Psoas muscle (tissue), 8 donors: ENCODE results near the gene RBM26. TPM values are rescaled to one million over a fixed set of nuclear protein-coding genes. Genes with fewer than 3 reads are reported as not detected.

Source experiments
- ATAC-seq, 4 donors: fragments of 200-7000 bp; cut with Tn5 transposase; one replicate each; pipeline ENCODE4 v1.9.1; 2020; ENCODE audit warnings: moderate library complexity in 3 of 4, mild to moderate bottlenecking in 2 of 4
- DNase-seq, 2 donors: peaks; one replicate each; pipeline ENCODE4 v3.0.0-alpha.2; 2020
- H3K27ac ChIP-seq: fragments of 200-600 bp; one replicate; pipeline ENCODE4 v1.8.0; 2022
- H3K27me3 ChIP-seq, 3 donors: fragments of 200-600 bp in 1 of 3; one replicate each; pipeline versions ENCODE4 v1.6.1 to v1.8.0; 2013 to 2022; ENCODE audit warnings: low read length in 2 of 3, mild to moderate bottlenecking in 2 of 3, moderate library complexity in 1 of 3; ENCODE audit not compliant: insufficient read depth in 3 of 3
- H3K36me3 ChIP-seq, 2 donors: fragments of 200-600 bp in 1 of 2; one replicate each; pipeline versions ENCODE4 v1.6.1 to v1.8.0; 2013 to 2022; ENCODE audit warnings: low read depth in 1 of 2, mild to moderate bottlenecking in 1 of 2, moderate library complexity in 1 of 2; ENCODE audit not compliant: insufficient read depth in 1 of 2
- H3K4me1 ChIP-seq: fragments of 200-600 bp; one replicate; pipeline ENCODE4 v1.8.0; 2022
- H3K4me3 ChIP-seq: fragments of 200-600 bp; one replicate; pipeline ENCODE4 v1.8.0; 2022; ENCODE audit warnings: mild to moderate bottlenecking
- H3K9me3 ChIP-seq: fragments of 200-600 bp; one replicate; pipeline ENCODE4 v1.8.0; 2022
- WGBS, 3 donors: extraction: QIAGEN DNeasy Blood & Tissue Kit; methylation state at CpG; one replicate each; pipeline versions ENCODE4 v1.1.6 to v1.1.7; 2013; 5-methylcytosine and 5-hydroxymethylcytosine counted together
- intact Hi-C, 2 donors: fragments of 100-400 bp; cut with DNase I; formaldehyde crosslinking; loops; one replicate each; pipeline versions ENCODE4 v1.11.0 to v1.14.2; 2022
- polyA plus RNA-seq, 3 donors: library from polyadenylated mRNA; stranded (reverse); fragments of 200-250 nt; gene quantifications; one replicate each; pipeline ENCODE4 v1.2.3, GENCODE V29; 2013
- total RNA-seq, 4 donors: library from RNA; stranded (reverse); fragmentation: NEBNext Ultra II Directional in 2 of 4; extraction: Animal tissue kit (Norgen Biotek cat#: 25700) in 2 of 4; gene quantifications; one replicate each; pipeline versions ENCODE4 v1.2.1 to v1.2.4, GENCODE V29; 2021 to 2023
- TF ChIP-seq, protein P1 (sequence below): fragments of 200-600 bp; IDR thresholded peaks from one replicate; pipeline ENCODE4 v1.8.0; 2022; ENCODE audit warnings: antibody characterized with exemption
- donor health status: healthy with polysubstance abuse.
- donor health status: DM: no; HTN: no; CAD: no; lungs with moderate emphysema.
- donor health status: Bipolar disorder and iron deficiency.
- donor health status: healthy.
- donor health status: DM: yes; HTN: yes; CAD: no.
- donor health status: DM: no; HTN: no; CAD: no.
- donor health status: DM: no; HTN: no; CAD: no.
- donor health status: DM: yes; HTN: yes; CAD: no.

RBM26 gene
- total and polyA plus RNA-seq, 7 donors: 9.6 to 36.5 (median 23.7) TPM

DNA sequence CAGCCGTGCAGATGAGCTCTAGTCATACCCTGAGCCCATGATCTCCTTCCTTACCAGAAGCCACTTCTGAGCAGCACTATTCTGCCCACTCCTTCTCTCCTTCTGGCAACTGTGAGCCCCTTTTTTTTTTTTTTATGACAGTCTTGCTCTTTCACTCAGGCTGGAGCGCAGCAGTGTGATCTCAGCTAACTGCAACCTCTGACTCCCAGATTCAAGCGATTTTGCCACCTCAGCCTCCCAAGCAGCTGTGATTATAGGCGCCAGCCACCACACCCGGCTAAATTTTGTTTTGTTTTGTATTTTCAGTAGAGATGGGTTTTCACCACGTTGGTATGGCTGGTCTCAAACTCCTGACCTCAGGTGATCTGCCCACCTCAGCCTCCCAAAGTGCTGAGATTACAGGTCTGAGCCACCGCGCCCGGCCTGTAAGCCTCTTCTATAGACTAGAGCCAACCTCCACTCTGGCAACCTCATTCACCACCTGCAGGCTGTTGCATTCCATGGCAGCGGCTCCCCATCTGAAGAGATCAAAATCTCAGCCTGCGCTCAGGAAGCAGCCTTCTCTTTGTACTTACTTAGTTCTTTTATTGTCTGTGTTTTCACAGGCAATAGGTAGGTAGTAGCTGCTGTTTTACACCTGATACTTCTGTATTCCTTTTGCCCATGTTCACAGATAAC, 40.1 kb upstream of the RBM26 start:
- WGBS, 3 donors: 84 to 85% (median 85%) methylated on average over 11 of the region's 11 CpGs
- H3K36me3 ChIP-seq: no peaks in the 10 kb centered on the region
- H3K27ac ChIP-seq: no peak overlapping the region
- intact Hi-C loops: no loop called here
- no peak overlapping the region for H3K4me3 ChIP-seq
- no peaks in the 10 kb centered on the region for H3K4me1 ChIP-seq
- no peak for ATAC-seq
- H3K9me3 ChIP-seq: no peaks in the 10 kb centered on the region
- no peaks in the 10 kb centered on the region for H3K27me3 ChIP-seq
- DNase-seq: no peak
- TF ChIP-seq, protein P1, sequence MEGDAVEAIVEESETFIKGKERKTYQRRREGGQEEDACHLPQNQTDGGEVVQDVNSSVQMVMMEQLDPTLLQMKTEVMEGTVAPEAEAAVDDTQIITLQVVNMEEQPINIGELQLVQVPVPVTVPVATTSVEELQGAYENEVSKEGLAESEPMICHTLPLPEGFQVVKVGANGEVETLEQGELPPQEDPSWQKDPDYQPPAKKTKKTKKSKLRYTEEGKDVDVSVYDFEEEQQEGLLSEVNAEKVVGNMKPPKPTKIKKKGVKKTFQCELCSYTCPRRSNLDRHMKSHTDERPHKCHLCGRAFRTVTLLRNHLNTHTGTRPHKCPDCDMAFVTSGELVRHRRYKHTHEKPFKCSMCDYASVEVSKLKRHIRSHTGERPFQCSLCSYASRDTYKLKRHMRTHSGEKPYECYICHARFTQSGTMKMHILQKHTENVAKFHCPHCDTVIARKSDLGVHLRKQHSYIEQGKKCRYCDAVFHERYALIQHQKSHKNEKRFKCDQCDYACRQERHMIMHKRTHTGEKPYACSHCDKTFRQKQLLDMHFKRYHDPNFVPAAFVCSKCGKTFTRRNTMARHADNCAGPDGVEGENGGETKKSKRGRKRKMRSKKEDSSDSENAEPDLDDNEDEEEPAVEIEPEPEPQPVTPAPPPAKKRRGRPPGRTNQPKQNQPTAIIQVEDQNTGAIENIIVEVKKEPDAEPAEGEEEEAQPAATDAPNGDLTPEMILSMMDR: no peak

GRCh38 chr13:79442706-79443105, 36.7 kb upstream of the RBM26 start:
- DNase-seq (no peak), ATAC-seq (no peak)
- H3K4me1 ChIP-seq: no peaks in the 10 kb centered on the region
- intact Hi-C loops: no loop called here
- TF ChIP-seq, protein P1: no peak
- H3K36me3 ChIP-seq: no peaks in the 10 kb centered on the region
- no peaks in the 10 kb centered on the region for H3K27me3 ChIP-seq
- no peak overlapping the region for H3K27ac ChIP-seq
- H3K4me3 ChIP-seq: no peak overlapping the region
- WGBS, 3 donors: 87 to 90% (median 88%) methylated on average over 3 of the region's 3 CpGs
- H3K9me3 ChIP-seq: no peaks in the 10 kb centered on the region

GRCh38 chr13:79442221-79442620, 36.2 kb upstream of the RBM26 start:
- intact Hi-C loops: no loop called here
- no peak for DNase-seq
- H3K27me3 ChIP-seq: no peaks in the 10 kb centered on the region
- H3K9me3 ChIP-seq: no peaks in the 10 kb centered on the region
- no peaks in the 10 kb centered on the region for H3K36me3 ChIP-seq
- TF ChIP-seq, protein P1: no peak
- WGBS, 3 donors: 70 to 80% (median 74%) methylated on average over 1 of the region's 1 CpG
- H3K27ac ChIP-seq: no peak overlapping the region
- ATAC-seq: no peak
- no peak overlapping the region for H3K4me3 ChIP-seq
- no peaks in the 10 kb centered on the region for H3K4me1 ChIP-seq

DNA sequence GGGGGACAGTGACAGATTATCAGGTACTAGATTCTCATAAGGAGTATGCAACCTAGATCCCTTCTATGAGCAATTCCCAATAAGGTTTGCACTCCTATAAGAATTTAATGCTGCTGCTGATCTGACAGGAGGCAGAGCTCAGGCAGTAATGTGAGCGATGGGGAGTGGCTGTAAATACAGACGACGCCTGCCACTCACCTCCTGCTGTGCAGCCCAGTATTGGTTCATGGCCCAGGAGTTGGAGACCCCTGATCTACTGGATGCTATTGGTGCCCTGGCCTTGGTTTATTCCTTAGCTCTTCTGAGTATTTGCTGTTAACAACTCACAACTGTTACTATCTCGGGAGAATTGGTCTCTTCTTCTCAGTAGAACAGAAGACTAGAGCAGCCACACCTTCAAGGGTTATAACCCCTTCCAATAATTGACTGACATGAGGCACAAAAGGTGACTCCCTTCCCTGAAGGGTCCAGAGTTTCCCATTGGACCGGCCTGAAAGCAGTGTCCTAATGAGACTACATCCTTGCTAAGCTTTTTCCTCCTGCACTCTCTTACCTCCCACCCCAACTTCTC, 35.0 kb upstream of the RBM26 start:
- H3K4me3 ChIP-seq: no peak overlapping the region
- DNase-seq (no peak), ATAC-seq (no peak)
- whole genome bisulfite sequencing, 3 donors: 80 to 83% (median 82%) methylated on average over 5 of the region's 5 CpGs
- intact Hi-C loops: no loop called here
- no peaks in the 10 kb centered on the region for H3K9me3 ChIP-seq
- no peaks in the 10 kb centered on the region for H3K27me3 ChIP-seq
- no peak overlapping the region for H3K27ac ChIP-seq
- H3K36me3 ChIP-seq: no peaks in the 10 kb centered on the region
- no peaks in the 10 kb centered on the region for H3K4me1 ChIP-seq
- TF ChIP-seq, protein P1: no peak

DNA sequence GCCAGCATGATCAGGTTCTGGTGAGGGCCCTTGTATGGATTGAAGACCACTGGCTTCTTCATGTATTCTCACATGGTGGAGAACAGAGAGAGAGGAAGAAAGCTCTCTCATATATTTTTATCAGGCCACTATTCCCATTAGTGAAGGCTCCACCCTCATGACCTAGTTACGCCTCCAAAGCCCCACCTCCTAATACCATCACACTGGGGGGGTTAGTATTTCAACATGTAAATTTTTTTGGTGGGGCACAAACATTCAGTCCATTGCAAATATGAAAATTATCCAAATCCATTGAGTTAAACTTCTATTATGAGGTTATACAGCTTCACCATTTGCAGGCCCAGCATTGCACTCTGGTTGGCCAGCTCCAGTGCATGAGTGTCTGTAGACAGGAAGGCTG, 33.2 kb upstream of the RBM26 start:
- no peak overlapping the region for H3K4me3 ChIP-seq
- no peaks in the 10 kb centered on the region for H3K36me3 ChIP-seq
- TF ChIP-seq, protein P1: no peak
- H3K9me3 ChIP-seq: no peaks in the 10 kb centered on the region
- H3K27me3 ChIP-seq: no peaks in the 10 kb centered on the region
- no peaks in the 10 kb centered on the region for H3K4me1 ChIP-seq
- intact Hi-C loops: no loop called here
- WGBS, 3 donors: 96 to 97% (median 97%) methylated on average over 1 of the region's 1 CpG
- no peak overlapping the region for H3K27ac ChIP-seq
- DNase-seq (no peak), ATAC-seq (no peak)
